Measurements from ENCODE around the gene CGN. TPM values are rescaled to one million over a fixed set of nuclear protein-coding genes. Genes with fewer than 3 reads are reported as not detected.

CGN gene
- total and polyA plus RNA-seq, 2 of the 13 experiments (the other 11 are each of a cell fraction or from before 2014, with no cell fraction given), result 0.75 to 0.81 TPM

GRCh38 chr1:151494741-151495281, 16.4 kb upstream of the CGN start:
- CTCF ChIA-PET (ENCODE audit: low intra/inter-chr PET ratio, low total read pairs), result no interaction called here
- Histone ChIP-seq H3K36me3 (replicated peaks in 1 of 2; ENCODE audit: control insufficient read depth in 1 of 2, insufficient read depth in 2 of 2, low read length in 2 of 2) (no peaks in the 10 kb centered on the region), H3K4me1 (ENCODE audit: insufficient read depth, low read length) (peaks cover 28% of the 10 kb centered on the region), H3K4me3 (replicated peaks in 1 of 3; ENCODE audit: insufficient read depth in 1 of 3, low read depth in 2 of 3, low read length in 3 of 3) (no peak overlapping the region), H3K4me2 (ENCODE audit: low read depth, low read length) (no peak overlapping the region), H3K9me3 (ENCODE audit: low read length) (no peaks in the 10 kb centered on the region), H3K9ac (ENCODE audit: insufficient read depth, low read depth, low read length) (no peak overlapping the region), H3K79me2 (ENCODE audit: insufficient read depth, low read length) (no peaks in the 10 kb centered on the region), H2AFZ (ENCODE audit: low read length) (no peak overlapping the region), H4K20me1 (ENCODE audit: insufficient read depth, low read length) (no peaks in the 10 kb centered on the region), H3K27me3 (ENCODE audit: control insufficient read depth in 1 of 2, insufficient read depth in 2 of 2, low read length in 2 of 2) (no peaks in the 10 kb centered on the region), H3K27ac (ENCODE audit: extremely low read length, insufficient read depth, low read length) (no peak overlapping the region)
- DNase-seq (ENCODE audit: low spot score) (peak; percentile 33), ATAC-seq (peak; percentile 44; the same call in 2 of the 3 replicates), FAIRE-seq (no peak)
- 0% methylated on average over 1 of the region's 1 CpG for WGBS (ENCODE audit: low lambda C conversion rate)
- intact Hi-C loops (cut with micrococcal nuclease; ENCODE audit: unreplicated experiment) (no loop called here), in situ Hi-C loops (cut with HindIII; ENCODE audit: extremely low pct_ligation_motif_present, low pct_unique_long_range_greater_than_20kb) (no loop called here)
- TF ChIP-seq MTA1 (CRISPR knock-in tag; IDR thresholded peaks at IDR 0.05; ENCODE audit: borderline replicate concordance) (no peak), ZNF142 (CRISPR knock-in tag; IDR thresholded peaks at IDR 0.05) (no peak), ZNF724P (CRISPR knock-in tag; IDR thresholded peaks at IDR 0.05; ENCODE audit: borderline replicate concordance) (no peak), SMYD3 (CRISPR knock-in tag; IDR thresholded peaks at IDR 0.05) (no peak), FOSL2 (CRISPR knock-in tag; IDR thresholded peaks at IDR 0.05) (peak; percentile 20; the same call in 1 of the 2 replicates), ZNF362 (CRISPR knock-in tag; IDR thresholded peaks at IDR 0.05; ENCODE audit: borderline replicate concordance) (peak; percentile 38; the same call in 1 of the 2 replicates), BHLHE40 (IDR thresholded peaks at IDR 0.05; ENCODE audit: low read length) (peak; percentile 26; the same call in 1 of the 2 replicates), TEAD3 (CRISPR knock-in tag; optimal IDR thresholded peaks at IDR 0.05; ENCODE audit: borderline replicate concordance) (peak; percentile 26), ZNF558 (CRISPR knock-in tag; IDR thresholded peaks at IDR 0.05; ENCODE audit: borderline replicate concordance) (no peak)
- BruUV-seq (replicated peaks), result no TSS peak
- POLR2A ChIA-PET, result interaction anchor here (1.7 to 2.1 kb wide), 2 partner anchors 16 to 45 kb away, joined by 7 to 11 read pairs; partner anchors contain the start of genes CGN and TUFT1
